GM23248 (cell line): ENCODE measurements around the gene COLEC11. TPM values are rescaled to one million over a fixed set of nuclear protein-coding genes. Genes with fewer than 3 reads are reported as not detected.
"Not testable (repeated sequence)": the region's sequence is repeated elsewhere in the genome, so short reads cannot be mapped to it uniquely, and the experiment has no call there.

ENCODE experiments used
- DNase-seq: peaks from one replicate; pipeline ENCODE4 v3.0.0-alpha.2; 2015
- H2AFZ ChIP-seq: fragments of 200-600 bp; sonication (generic); 2 replicates; pipeline ENCODE4 v1.6.1; 2016; ENCODE audit warnings: antibody characterized with exemption
- H3F3A ChIP-seq: fragments of 200-600 bp; sonication (generic); 2 replicates; pipeline ENCODE4 v1.6.1; 2016; ENCODE audit warnings: mild to moderate bottlenecking, antibody characterized with exemption, mixed run types; ENCODE audit not compliant: insufficient read depth
- H3K27ac ChIP-seq: fragments of 200-600 bp; sonication (generic); 2 replicates; pipeline ENCODE4 v1.5.1; 2016; ENCODE audit warnings: mild to moderate bottlenecking
- H3K27me3 ChIP-seq: fragments of 200-600 bp; sonication (generic); replicated peaks from 2 replicates; pipeline ENCODE4 v1.6.1; 2016; ENCODE audit warnings: mild to moderate bottlenecking; ENCODE audit not compliant: insufficient read depth
- H3K36me3 ChIP-seq: fragments of 200-600 bp; sonication (generic); 2 replicates; pipeline ENCODE4 v1.6.1; 2016; ENCODE audit warnings: low read depth, mild to moderate bottlenecking
- H3K4me1 ChIP-seq: fragments of 200-600 bp; sonication (generic); 2 replicates; pipeline ENCODE4 v1.6.1; 2016; ENCODE audit warnings: mild to moderate bottlenecking; ENCODE audit not compliant: insufficient read depth
- H3K4me2 ChIP-seq: fragments of 200-600 bp; sonication (generic); one replicate; pipeline ENCODE4 v1.6.1; 2016; ENCODE audit warnings: mild to moderate bottlenecking; ENCODE audit not compliant: unreplicated experiment
- H3K4me3 ChIP-seq: fragments of 200-600 bp; sonication (generic); 2 replicates; pipeline ENCODE4 v1.5.1; 2016; ENCODE audit warnings: mild to moderate bottlenecking
- H3K79me2 ChIP-seq: fragments of 200-600 bp; sonication (generic); 2 replicates; pipeline ENCODE4 v1.6.1; 2016; ENCODE audit warnings: mild to moderate bottlenecking; ENCODE audit not compliant: insufficient read depth
- H3K9ac ChIP-seq: fragments of 200-600 bp; sonication (generic); 2 replicates; pipeline ENCODE4 v1.6.1; 2016; ENCODE audit warnings: mild to moderate bottlenecking
- H3K9me2 ChIP-seq: fragments of 200-600 bp; sonication (generic); 2 replicates; pipeline ENCODE4 v1.6.1; 2016; ENCODE audit warnings: mixed run types, mild to moderate bottlenecking, moderate library complexity; ENCODE audit not compliant: insufficient read depth
- H3K9me3 ChIP-seq: fragments of 200-600 bp; sonication (generic); one replicate; pipeline ENCODE4 v1.6.1; 2017; ENCODE audit warnings: low read depth
- H4K20me1 ChIP-seq: fragments of 200-600 bp; sonication (generic); 2 replicates; pipeline ENCODE4 v1.6.0; 2016; ENCODE audit not compliant: insufficient read depth
- EZH2 ChIP-seq: fragments of 200-600 bp; sonication (generic); IDR thresholded peaks from 2 replicates; pipeline ENCODE4 v1.6.1; 2018; ENCODE audit warnings: antibody characterized with exemption, mild to moderate bottlenecking; ENCODE audit not compliant: insufficient read depth, poor library complexity, severe bottlenecking
- EZH2phosphoT487 ChIP-seq: fragments of 200-600 bp; sonication (generic); IDR thresholded peaks from 2 replicates; pipeline ENCODE4 v1.6.1; 2018; ENCODE audit warnings: antibody characterized with exemption, moderate library complexity, mild to moderate bottlenecking, low read depth; ENCODE audit not compliant: insufficient read depth
- WGBS, 2 experiments: methylation state at CpG; one replicate each; pipeline ENCODE4 v1.1.6; 2015 to 2017; ENCODE audit warnings: low lambda C conversion rate in 2 of 2, low coverage in 1 of 2; ENCODE audit errors: missing lambda C conversion rate in 2 of 2; 5-methylcytosine and 5-hydroxymethylcytosine counted together
- in situ Hi-C: fragments of 300-500 bp; cut with MboI; formaldehyde crosslinking; loops from 2 replicates; pipeline ENCODE4 v1.15.0; 2020
- polyA plus RNA-seq: library from polyadenylated mRNA; unstranded; fragments of >200 nt; fragmentation: Nextera tagmentation; extraction: Ambion mirVana; gene quantifications from 2 replicates; pipeline ENCODE4 v1.2.1, GENCODE V29; 2016
- total RNA-seq: library from RNA; depleted of rRNA; stranded (reverse); fragments of >200 nt; shearing (Covaris generic); gene quantifications from 2 replicates; pipeline ENCODE4 v1.2.3, GENCODE V29; 2014

Gene COLEC11
- total and polyA plus RNA-seq, 2 experiments from 2014 or later: not detected

GRCh38 chr2:3613524-3613905, 18.6 kb downstream of the COLEC11 start:
- Histone ChIP-seq H3K79me2 (no peaks in the 10 kb centered on the region), H3K9me2 (no peaks in the 10 kb centered on the region), H3K9me3 (no peaks in the 10 kb centered on the region), H4K20me1 (no peaks in the 10 kb centered on the region), H3K36me3 (no peaks in the 10 kb centered on the region), H2AFZ (no peak overlapping the region), H3K27ac (no peak overlapping the region), H3K4me1 (no peaks in the 10 kb centered on the region), H3K9ac (no peak overlapping the region), H3K27me3 (peaks cover 5% of the 10 kb centered on the region; the same call in 1 of the 2 replicates), H3F3A (no peaks in the 10 kb centered on the region), H3K4me3 (no peak overlapping the region), H3K4me2 (no peak overlapping the region)
- DNase-seq: no peak
- in situ Hi-C loops: no loop called here
- no peak for TF ChIP-seq EZH2
- TF ChIP-seq EZH2phosphoT487: no peak
- 73 to 74% methylated on average over 11 to 12 of the region's 12 CpGs for WGBS, 2 experiments

- H3F3A ChIP-seq, H3K9me3 ChIP-seq, H3K9ac ChIP-seq, H3K4me3 ChIP-seq, H3K4me1 ChIP-seq, H3K27ac ChIP-seq, H3K36me3 ChIP-seq, H3K79me2 ChIP-seq, in situ Hi-C loops, H4K20me1 ChIP-seq, H3K27me3 ChIP-seq, H2AFZ ChIP-seq, H3K4me2 ChIP-seq, DNase-seq, H3K9me2 ChIP-seq: not testable (repeated sequence)
- WGBS, 2 experiments: 13 to 23% methylated on average over 2 of the region's 2 CpGs
These were observed 19.8 kb downstream of the COLEC11 start for GRCh38 chr2:3614743-3615142.

GRCh38 chr2:3615541-3616200, 20.8 kb downstream of the COLEC11 start:
- H2AFZ ChIP-seq, H3K9ac ChIP-seq, H3K79me2 ChIP-seq, H3K27ac ChIP-seq, H3K4me3 ChIP-seq, H3K4me2 ChIP-seq, H3K9me2 ChIP-seq, DNase-seq, H4K20me1 ChIP-seq, H3K4me1 ChIP-seq, H3F3A ChIP-seq, H3K36me3 ChIP-seq, H3K27me3 ChIP-seq, in situ Hi-C loops, H3K9me3 ChIP-seq: not testable (repeated sequence)
- 80 to 94% methylated on average over 2 to 35 of the region's 46 CpGs for WGBS, 2 experiments

- H3K4me2 ChIP-seq, H2AFZ ChIP-seq, H3F3A ChIP-seq, H3K79me2 ChIP-seq, in situ Hi-C loops, H3K9me2 ChIP-seq, H3K27ac ChIP-seq, H3K9me3 ChIP-seq, H3K4me1 ChIP-seq, H3K9ac ChIP-seq, H3K27me3 ChIP-seq, H3K36me3 ChIP-seq, DNase-seq, H3K4me3 ChIP-seq, H4K20me1 ChIP-seq: not testable (repeated sequence)
- WGBS, 2 experiments: 73 to 83% methylated on average over 11 to 25 of the region's 25 CpGs
These were observed 21.7 kb downstream of the COLEC11 start for GRCh38 chr2:3616435-3617197.
